CD4-positive, alpha-beta T cell (primary cell): ENCODE results near the gene REPIN1. TPM values are rescaled to one million over a fixed set of nuclear protein-coding genes. Genes with fewer than 3 reads are reported as not detected.
A peak's percentile ranks its signal among the peaks of the same experiment; 100 is the strongest.

ENCODE experiments used
- ATAC-seq: fragments of 200-7000 bp; cut with Tn5 transposase; one replicate; pipeline ENCODE4 v1.10.0; 2022; ENCODE audit warnings: mild to moderate bottlenecking; ENCODE audit not compliant: poor library complexity
- CTCF ChIA-PET: fragments of 350-600 bp; sonication (Branson Sonifier 250); formaldehyde crosslinking; loops from one replicate; lab custom pipeline; 2021; ENCODE audit warnings: antibody characterized with exemption, inconsistent platforms; lab: Charles Lee
- POLR2A ChIA-PET: fragments of 350-600 bp; sonication (Branson Sonifier 250); formaldehyde crosslinking; loops from one replicate; lab custom pipeline; 2021; ENCODE audit warnings: antibody characterized with exemption, inconsistent platforms; lab: Charles Lee
- DNase-seq, 14 experiments: peaks; one replicate each; pipeline ENCODE4 v3.0.0-alpha.2; 2013 to 2020; ENCODE audit warnings: mixed read lengths in 2 of 14
- H3K27ac ChIP-seq, 2 donors: one replicate each; pipeline versions ENCODE4 v1.5.1 to v1.7.0; 2013; ENCODE audit warnings: low read length in 2 of 2, low read depth in 1 of 2, mild to moderate bottlenecking in 1 of 2
- H3K27me3 ChIP-seq, 2 experiments: 1 replicate in 1 of 2; 2 replicates in 1 of 2; pipeline versions ENCODE4 v1.6.1 to v1.7.0; 2013; ENCODE audit warnings: low read length in 2 of 2, control low read depth in 1 of 2, mild to moderate bottlenecking in 1 of 2, moderate library complexity in 1 of 2; ENCODE audit not compliant: insufficient read depth in 2 of 2, control insufficient read depth in 1 of 2
- H3K36me3 ChIP-seq: one replicate; pipeline ENCODE4 v1.6.1; 2013; ENCODE audit warnings: low read length, control low read depth; ENCODE audit not compliant: insufficient read depth
- H3K4me1 ChIP-seq: one replicate; pipeline ENCODE4 v1.6.1; 2013; ENCODE audit warnings: low read length, control low read depth; ENCODE audit not compliant: insufficient read depth
- H3K4me3 ChIP-seq: one replicate; pipeline ENCODE4 v1.5.1; 2013; ENCODE audit warnings: mild to moderate bottlenecking, low read length, moderate library complexity
- H3K9me3 ChIP-seq, 2 experiments: 1 replicate in 1 of 2; 2 replicates in 1 of 2; pipeline versions ENCODE4 v1.6.1 to v1.7.0; 2013; ENCODE audit warnings: low read length in 2 of 2, mild to moderate bottlenecking in 2 of 2, control low read depth in 1 of 2, moderate library complexity in 1 of 2; ENCODE audit not compliant: control insufficient read depth in 1 of 2, insufficient read depth in 1 of 2
- H3K27ac Mint-ChIP-seq: one replicate; pipeline ENCODE4 v1.8.0; 2020; ENCODE audit warnings: mixed read lengths
- H3K27me3 Mint-ChIP-seq: one replicate; pipeline ENCODE4 v1.8.0; 2021; ENCODE audit warnings: mixed read lengths
- H3K36me3 Mint-ChIP-seq: one replicate; pipeline ENCODE4 v1.8.0; 2021; ENCODE audit warnings: low read depth, mixed read lengths
- H3K4me1 Mint-ChIP-seq: one replicate; pipeline ENCODE4 v1.8.0; 2021; ENCODE audit warnings: low read depth, mixed read lengths
- H3K4me3 Mint-ChIP-seq: one replicate; pipeline ENCODE4 v1.8.0; 2020; ENCODE audit warnings: mild to moderate bottlenecking, mixed read lengths
- H3K9me3 Mint-ChIP-seq: one replicate; pipeline ENCODE4 v1.8.0; 2020; ENCODE audit warnings: mixed read lengths
- CTCF ChIP-seq: fragments of 200-600 bp; IDR thresholded peaks from one replicate; pipeline ENCODE4 v1.8.0; 2022; ENCODE audit warnings: antibody characterized with exemption, mild to moderate bottlenecking
- intact Hi-C, 2 experiments: fragments of 100-400 bp; cut with DNase I in 1 of 2; cut with micrococcal nuclease in 1 of 2; formaldehyde crosslinking; loops; one replicate each; pipeline versions ENCODE4 v1.15.1 to v1.9.0; 2023 to 2025; cut with DNase I, micrococcal nuclease
- total RNA-seq, 174 experiments: library from RNA in 2 of 174; stranded (reverse) in 2 of 174; gene quantifications; one replicate each; pipeline ENCODE4 v1.2.3 and lab custom pipeline; 2021 to 2026

The REPIN1 gene
- total RNA-seq, 2 experiments from 2014 or later = 58.2 to 59.8 TPM

DNA sequence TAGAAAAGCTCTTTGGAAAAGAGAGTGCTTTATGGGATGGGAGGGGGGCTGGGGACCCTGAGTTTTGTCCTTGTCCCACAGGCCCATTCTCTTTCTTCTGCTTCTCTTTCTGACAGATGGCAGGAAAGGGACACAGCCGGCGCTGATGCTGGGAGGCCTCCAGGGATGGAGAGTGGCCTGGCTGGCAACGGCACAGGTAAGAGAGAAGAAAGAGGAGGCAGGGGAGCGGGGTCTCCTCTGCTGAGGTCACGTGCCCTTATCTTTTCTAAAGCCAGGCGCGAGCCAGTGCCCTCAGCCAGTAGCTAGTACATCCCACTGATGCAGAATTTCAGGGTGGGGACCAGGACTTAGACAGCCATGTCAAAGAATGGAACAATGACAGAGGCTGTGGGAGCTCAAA is 19.7 kb downstream of the REPIN1 start:
- intact Hi-C loops = no loop called here
- Histone ChIP-seq H3K27me3 (no peaks in the 10 kb centered on the region), H3K27ac (no peak overlapping the region), H3K4me1 (peaks cover 3% of the 10 kb centered on the region), H3K36me3 (peaks cover 3% of the 10 kb centered on the region), H3K4me3 (no peak overlapping the region), H3K9me3 (no peaks in the 10 kb centered on the region)
- Mint-ChIP-seq H3K27me3 (no peaks in the 10 kb centered on the region), H3K36me3 (no peaks in the 10 kb centered on the region), H3K27ac (no peak overlapping the region), H3K4me3 (no peak overlapping the region), H3K4me1 (no peaks in the 10 kb centered on the region), H3K9me3 (no peaks in the 10 kb centered on the region)
- no peak for DNase-seq
- ChIA-PET POLR2A (interaction anchor here (0.6 kb wide), 1 partner anchor 764 kb away, joined by 3 read pairs; no protein-coding TSS in a partner anchor), CTCF (no interaction called here)
- no peak for ATAC-seq
- no peak for TF ChIP-seq CTCF

GRCh38 chr7:150388709-150389531 is 20.3 kb downstream of the REPIN1 start:
- Histone ChIP-seq H3K27ac (no peak overlapping the region), H3K9me3 (no peaks in the 10 kb centered on the region), H3K36me3 (peaks cover 3% of the 10 kb centered on the region), H3K4me1 (peaks cover 3% of the 10 kb centered on the region), H3K27me3 (no peaks in the 10 kb centered on the region), H3K4me3 (no peak overlapping the region)
- POLR2A ChIA-PET = no interaction called here
- intact Hi-C loops = no loop called here
- H3K4me1 Mint-ChIP-seq = no peaks in the 10 kb centered on the region
- ATAC-seq = no peak
- H3K27ac Mint-ChIP-seq = no peak overlapping the region
- TF ChIP-seq CTCF = no peak
- no peak overlapping the region for H3K4me3 Mint-ChIP-seq
- no peaks in the 10 kb centered on the region for H3K36me3 Mint-ChIP-seq
- no peaks in the 10 kb centered on the region for H3K27me3 Mint-ChIP-seq
- H3K9me3 Mint-ChIP-seq = no peaks in the 10 kb centered on the region
- CTCF ChIA-PET = interaction anchor here (0.7 kb wide), 1 partner anchor 24 kb away, joined by 4 read pairs; no protein-coding TSS in a partner anchor
- DNase-seq = peak in 2 of 14 experiments; percentile 44 to 50

DNA sequence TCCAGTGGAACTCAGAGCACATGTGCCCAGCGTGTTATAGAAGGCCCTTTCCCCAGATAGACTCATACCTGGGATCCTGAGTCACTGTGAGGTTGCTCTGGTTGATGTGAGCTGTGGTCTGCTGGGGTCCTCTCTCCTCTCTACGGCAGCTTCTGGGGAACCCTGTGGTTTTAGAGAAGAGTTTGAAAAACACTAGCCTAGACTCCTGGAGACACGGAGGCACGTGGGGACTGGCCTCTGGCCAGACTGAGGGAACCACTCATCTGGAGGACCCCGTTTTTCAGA is 20.9 kb downstream of the REPIN1 start:
- ATAC-seq = no peak
- CTCF ChIA-PET = interaction anchor here (0.7 kb wide), 1 partner anchor 24 kb away, joined by 4 read pairs; no protein-coding TSS in a partner anchor
- H3K4me3 Mint-ChIP-seq = no peak overlapping the region

More for the DNA sequence above, 20.9 kb downstream of the REPIN1 start:
- Mint-ChIP-seq H3K27ac (no peak overlapping the region), H3K36me3 (no peaks in the 10 kb centered on the region), H3K9me3 (no peaks in the 10 kb centered on the region), H3K4me1 (peaks cover 4% of the 10 kb centered on the region), H3K27me3 (no peaks in the 10 kb centered on the region)
- DNase-seq = no peak
- H3K27ac ChIP-seq = no peak overlapping the region
- H3K27me3 ChIP-seq = no peaks in the 10 kb centered on the region
- H3K36me3 ChIP-seq = peaks cover 3% of the 10 kb centered on the region
- H3K9me3 ChIP-seq = no peaks in the 10 kb centered on the region
- no peak for TF ChIP-seq CTCF
- POLR2A ChIA-PET = no interaction called here
- intact Hi-C loops = no loop called here
- H3K4me3 ChIP-seq = no peak overlapping the region
- H3K4me1 ChIP-seq = peaks cover 2% of the 10 kb centered on the region
